GM12878 (cell line): ENCODE data around the gene NOS3.

Experiments
- CHD4 ChIP-seq: fragments of 200-600 bp; sonication (generic); IDR thresholded peaks from 2 replicates; pipeline ENCODE4 v1.6.1; 2016; ENCODE audit warnings: mild to moderate bottlenecking
- KDM1A ChIP-seq: fragments of 200-600 bp; sonication (generic); IDR thresholded peaks from 2 replicates; pipeline ENCODE4 v1.6.1; 2016; ENCODE audit warnings: borderline replicate concordance
- NFIC ChIP-seq: IDR thresholded peaks from 2 replicates; pipeline ENCODE4 v1.6.1; 2012; ENCODE audit warnings: low read depth, mild to moderate bottlenecking, inconsistent platforms, low read length, moderate library complexity
- ZBTB11 ChIP-seq: fragments of 450-650 bp; formaldehyde crosslinking; IDR thresholded peaks from 2 replicates; pipeline ENCODE4 v1.5.0; 2022; ENCODE audit warnings: mild to moderate bottlenecking, missing genetic modification characterization

GRCh38 chr7:151012031-151012692 is 21.3 kb downstream of the NOS3 start:
- TF ChIP-seq CHD4 (no peak), NFIC (no peak), ZBTB11 (CRISPR knock-in tag) (no peak), KDM1A (no peak)
